ENCODE data around the gene TCF7L1. TPM values are rescaled to one million over a fixed set of nuclear protein-coding genes. Genes with fewer than 3 reads are reported as not detected.
"Not testable (repeated sequence)": the region's sequence is repeated elsewhere in the genome, so short reads cannot be mapped to it uniquely, and the experiment has no call there.

TCF7L1 gene
- total RNA-seq, 4 donors from 2014 or later, result 0.55 to 3.0 (median 1.8) TPM

- TF ChIP-seq CTCF (IDR thresholded peaks at IDR 0.05) (no peak), POLR2A (IDR thresholded peaks at IDR 0.05) (no peak), EP300 (IDR thresholded peaks at IDR 0.05) (no peak), POLR2AphosphoS5 (IDR thresholded peaks at IDR 0.05) (no peak)
- Histone ChIP-seq H3K27me3 (no peaks in the 10 kb centered on the region), H3K27ac (no peak overlapping the region), H3K36me3 (no peaks in the 10 kb centered on the region), H3K9me3 (no peaks in the 10 kb centered on the region), H3K4me1 (no peaks in the 10 kb centered on the region), H3K4me3 (no peak overlapping the region)
- DNase-seq (ENCODE audit: low spot score in 2 of 2), result no peak
- 48% methylated on average over 2 of the region's 2 CpGs for WGBS
Measured at GRCh38 chr2:85334928-85335327, 201.7 kb downstream of the TCF7L1 start.

GRCh38 chr2:85340034-85340892 lies 207.1 kb downstream of the TCF7L1 start:
- 34% methylated on average over 13 of the region's 13 CpGs for WGBS
- no peaks in the 10 kb centered on the region for H3K9me3 ChIP-seq
- no peaks in the 10 kb centered on the region for H3K27me3 ChIP-seq
- TF ChIP-seq EP300 (IDR thresholded peaks at IDR 0.05) (no peak), POLR2AphosphoS5 (IDR thresholded peaks at IDR 0.05) (no peak), CTCF (IDR thresholded peaks at IDR 0.05) (no peak), POLR2A (IDR thresholded peaks at IDR 0.05) (no peak)
- peaks cover 32% of the 10 kb centered on the region for H3K36me3 ChIP-seq
- DNase-seq (ENCODE audit: low spot score in 2 of 2), result peak in 1 of 2 donors; percentile 60
- H3K27ac ChIP-seq, result no peak overlapping the region
- H3K4me3 ChIP-seq, result no peak overlapping the region
- H3K4me1 ChIP-seq, result peaks cover 3% of the 10 kb centered on the region

- Histone ChIP-seq H3K27ac (no peak overlapping the region), H3K9me3 (no peaks in the 10 kb centered on the region), H3K36me3 (peaks cover 44% of the 10 kb centered on the region), H3K27me3 (no peaks in the 10 kb centered on the region), H3K4me1 (peaks cover 3% of the 10 kb centered on the region), H3K4me3 (no peak overlapping the region)
- no peak for TF ChIP-seq POLR2AphosphoS5 (IDR thresholded peaks at IDR 0.05)
- no peak for TF ChIP-seq POLR2A (IDR thresholded peaks at IDR 0.05)
- TF ChIP-seq CTCF (IDR thresholded peaks at IDR 0.05), result no peak
- TF ChIP-seq EP300 (IDR thresholded peaks at IDR 0.05), result no peak
- 91% methylated on average over 27 of the region's 30 CpGs for WGBS
- no peak for DNase-seq (ENCODE audit: low spot score in 2 of 2)
Measured at GRCh38 chr2:85341269-85342029, 208.3 kb downstream of the TCF7L1 start.

GRCh38 chr2:85342156-85342555 lies 209.0 kb downstream of the TCF7L1 start:
- Histone ChIP-seq H3K4me1 (peaks cover 3% of the 10 kb centered on the region), H3K9me3 (no peaks in the 10 kb centered on the region), H3K27ac (no peak overlapping the region), H3K27me3 (no peaks in the 10 kb centered on the region), H3K4me3 (no peak overlapping the region), H3K36me3 (peaks cover 51% of the 10 kb centered on the region)
- DNase-seq (ENCODE audit: low spot score in 2 of 2), result no peak
- WGBS, result 74% methylated on average over 3 of the region's 3 CpGs
- TF ChIP-seq EP300 (IDR thresholded peaks at IDR 0.05) (no peak), POLR2A (IDR thresholded peaks at IDR 0.05) (no peak), POLR2AphosphoS5 (IDR thresholded peaks at IDR 0.05) (no peak), CTCF (IDR thresholded peaks at IDR 0.05) (no peak)

GRCh38 chr2:85343207-85343895 lies 210.2 kb downstream of the TCF7L1 start:
- not testable (repeated sequence) for H3K9me3 ChIP-seq; H3K4me3 ChIP-seq; H3K27ac ChIP-seq; H3K27me3 ChIP-seq; DNase-seq (ENCODE audit: low spot score in 2 of 2); H3K4me1 ChIP-seq
- peaks cover 63% of the 10 kb centered on the region for H3K36me3 ChIP-seq
- 88% methylated on average over 9 of the region's 10 CpGs for WGBS

Data from suprapubic skin (tissue), 4 donors.